Colonic mucosa (tissue), 4 donors: ENCODE data around the gene BICRA. TPM values are rescaled to one million over a fixed set of nuclear protein-coding genes. Genes with fewer than 3 reads are reported as not detected.
"Not testable (repeated sequence)": the region's sequence is repeated elsewhere in the genome, so short reads cannot be mapped to it uniquely, and the experiment has no call there.

Source experiments
- DNase-seq: peaks from one replicate; pipeline ENCODE4 v3.0.0-alpha.2; 2020
- H3K27ac ChIP-seq: fragments of 200-600 bp; one replicate; pipeline ENCODE4 v1.8.0; 2021
- H3K27me3 ChIP-seq: fragments of 200-600 bp; one replicate; pipeline ENCODE4 v1.8.0; 2021
- H3K36me3 ChIP-seq: fragments of 200-600 bp; one replicate; pipeline ENCODE4 v1.8.0; 2021
- H3K4me1 ChIP-seq: fragments of 200-600 bp; one replicate; pipeline ENCODE4 v1.8.0; 2021; ENCODE audit warnings: mild to moderate bottlenecking
- H3K4me3 ChIP-seq: fragments of 200-600 bp; one replicate; pipeline ENCODE4 v1.8.0; 2021
- H3K9ac ChIP-seq, 2 donors: one replicate each; pipeline ENCODE4 v1.7.0; 2013; ENCODE audit warnings: control low read depth in 2 of 2, low read depth in 2 of 2, low read length in 2 of 2
- H3K9me3 ChIP-seq: fragments of 200-600 bp; one replicate; pipeline ENCODE4 v1.8.0; 2021
- CTCF ChIP-seq: fragments of 200-600 bp; IDR thresholded peaks from one replicate; pipeline ENCODE4 v1.8.0; 2022; ENCODE audit warnings: antibody characterized with exemption, mild to moderate bottlenecking
- intact Hi-C: fragments of 100-400 bp; cut with DNase I; formaldehyde crosslinking; loops from one replicate; pipeline ENCODE4 v1.14.1; 2022
- total RNA-seq, 2 donors: library from RNA; stranded (reverse); fragmentation: NEBNext Ultra II Directional in 1 of 2; extraction: Animal tissue kit (Norgen Biotek cat#: 25700) in 1 of 2; gene quantifications; one replicate each; pipeline ENCODE4 v1.2.1, GENCODE V29; 2021
- donor health status: healthy.
- donor health status: DM: no; HTN: no; CAD: no.
- donor health status: DM: no; HTN: no; CAD: no.

BICRA gene
- total RNA-seq, 2 donors from 2014 or later: 11.7 to 13.4 TPM

- no peak for TF ChIP-seq CTCF
- Histone ChIP-seq H3K27me3 (no peaks in the 10 kb centered on the region), H3K36me3 (no peaks in the 10 kb centered on the region), H3K4me1 (no peaks in the 10 kb centered on the region), H3K9ac (no peak overlapping the region), H3K27ac (no peak overlapping the region), H3K9me3 (no peaks in the 10 kb centered on the region), H3K4me3 (no peak overlapping the region)
- no peak for DNase-seq
- intact Hi-C loops: no loop called here
Observed at GRCh38 chr19:47630594-47630993, 21.7 kb downstream of the BICRA start.

- Histone ChIP-seq H3K9me3 (no peaks in the 10 kb centered on the region), H3K27ac (no peak overlapping the region), H3K4me1 (no peaks in the 10 kb centered on the region), H3K27me3 (no peaks in the 10 kb centered on the region), H3K36me3 (no peaks in the 10 kb centered on the region), H3K9ac (no peak overlapping the region), H3K4me3 (no peak overlapping the region)
- no peak for TF ChIP-seq CTCF
- intact Hi-C loops: no loop called here
- no peak for DNase-seq
Observed at GRCh38 chr19:47631681-47632446, 22.9 kb downstream of the BICRA start.

- Histone ChIP-seq H3K4me3 (no peak overlapping the region), H3K9ac (no peak overlapping the region), H3K27ac (peak overlapping the region; percentile 36), H3K4me1 (no peaks in the 10 kb centered on the region), H3K9me3 (no peaks in the 10 kb centered on the region), H3K27me3 (no peaks in the 10 kb centered on the region), H3K36me3 (no peaks in the 10 kb centered on the region)
- TF ChIP-seq CTCF: no peak
- intact Hi-C loops: no loop called here
- DNase-seq: no peak
Observed at GRCh38 chr19:47633517-47633916, 24.6 kb downstream of the BICRA start.

GRCh38 chr19:47633996-47634395 lies 25.1 kb downstream of the BICRA start:
- Histone ChIP-seq H3K36me3 (no peaks in the 10 kb centered on the region), H3K9ac (no peak overlapping the region), H3K27ac (no peak overlapping the region), H3K4me3 (no peak overlapping the region), H3K4me1 (no peaks in the 10 kb centered on the region), H3K9me3 (no peaks in the 10 kb centered on the region), H3K27me3 (no peaks in the 10 kb centered on the region)
- intact Hi-C loops: no loop called here
- DNase-seq: no peak
- no peak for TF ChIP-seq CTCF

GRCh38 chr19:47635152-47635754 lies 26.3 kb downstream of the BICRA start:
- H3K27me3 ChIP-seq, intact Hi-C loops, H3K4me1 ChIP-seq, H3K4me3 ChIP-seq, H3K9ac ChIP-seq, DNase-seq, H3K27ac ChIP-seq, H3K36me3 ChIP-seq, H3K9me3 ChIP-seq: not testable (repeated sequence)

GRCh38 chr19:47637550-47637949 lies 28.6 kb downstream of the BICRA start:
- no peak for TF ChIP-seq CTCF
- Histone ChIP-seq H3K9ac (no peak overlapping the region), H3K4me3 (no peak overlapping the region), H3K9me3 (no peaks in the 10 kb centered on the region), H3K4me1 (no peaks in the 10 kb centered on the region), H3K27ac (no peak overlapping the region), H3K36me3 (no peaks in the 10 kb centered on the region), H3K27me3 (no peaks in the 10 kb centered on the region)
- DNase-seq: no peak
- intact Hi-C loops: no loop called here
